Right renal pelvis (tissue), 4 donors: ENCODE data around the gene RNF32. TPM values are rescaled to one million over a fixed set of nuclear protein-coding genes. Genes with fewer than 3 reads are reported as not detected.
"Not testable (repeated sequence)": the region's sequence is repeated elsewhere in the genome, so short reads cannot be mapped to it uniquely, and the experiment has no call there.

Experiments
- DNase-seq, 4 donors: peaks; one replicate each; pipeline ENCODE4 v3.0.0-alpha.2; 2013; ENCODE audit warnings: low read depth in 4 of 4, low spot score in 3 of 4, missing footprints in 1 of 4
- polyA plus RNA-seq, 4 donors: library from polyadenylated mRNA; unstranded; fragments of 120-200 nt; gene quantifications; one replicate each; pipeline ENCODE4 v1.2.1, GENCODE V29; 2013; ENCODE audit not compliant: insufficient read length in 4 of 4

Gene RNF32
- polyA plus RNA-seq, 4 donors, result 2.4 to 3.7 (median 2.8) TPM

GRCh38 chr7:156669035-156669828, 28.7 kb downstream of the RNF32 start:
- DNase-seq, result no peak

GRCh38 chr7:156673454-156673853, 32.9 kb downstream of the RNF32 start:
- no peak for DNase-seq

- DNase-seq, result no peak
These were observed 33.3 kb downstream of the RNF32 start for GRCh38 chr7:156673902-156674301.

- no peak for DNase-seq
These were observed 35.1 kb downstream of the RNF32 start for GRCh38 chr7:156675721-156676120.

- no peak for DNase-seq
These were observed 35.7 kb downstream of the RNF32 start for GRCh38 chr7:156676263-156676662.

- no peak for DNase-seq
These were observed 36.9 kb downstream of the RNF32 start for GRCh38 chr7:156677374-156678054.

GRCh38 chr7:156680281-156680680, 39.7 kb downstream of the RNF32 start:
- no peak for DNase-seq

GRCh38 chr7:156682928-156683327, 42.4 kb downstream of the RNF32 start:
- DNase-seq, result no peak

- no peak for DNase-seq
These were observed 43.7 kb downstream of the RNF32 start for GRCh38 chr7:156684251-156684650.

- peak in 1 of 4 donors; percentile 10 for DNase-seq
These were observed 44.1 kb downstream of the RNF32 start for GRCh38 chr7:156684661-156685060.

GRCh38 chr7:156691764-156692163, 51.2 kb downstream of the RNF32 start:
- DNase-seq, result no peak

GRCh38 chr7:156692849-156693248, 52.3 kb downstream of the RNF32 start:
- DNase-seq, result no peak

- no peak for DNase-seq
These were observed 53.1 kb downstream of the RNF32 start for GRCh38 chr7:156693627-156694026.

- DNase-seq, result not testable (repeated sequence)
These were observed 56.7 kb downstream of the RNF32 start for GRCh38 chr7:156697283-156697682.

GRCh38 chr7:156698512-156698911, 57.9 kb downstream of the RNF32 start:
- DNase-seq, result not testable (repeated sequence)

- not testable (repeated sequence) for DNase-seq
These were observed 61.2 kb downstream of the RNF32 start for GRCh38 chr7:156701787-156702186.

GRCh38 chr7:156702399-156702798, 61.8 kb downstream of the RNF32 start:
- DNase-seq, result no peak

- DNase-seq, result no peak
These were observed 62.6 kb downstream of the RNF32 start for GRCh38 chr7:156703209-156703608.

GRCh38 chr7:156703773-156704482, 63.4 kb downstream of the RNF32 start:
- no peak for DNase-seq

GRCh38 chr7:156722043-156722826, 81.7 kb downstream of the RNF32 start:
- no peak for DNase-seq

GRCh38 chr7:156725073-156725472, 84.5 kb downstream of the RNF32 start:
- DNase-seq, result no peak
